AG04449 (cell line): ENCODE measurements around the gene KIDINS220.

Experiments used
- CTCF ChIA-PET: fragments of 350-600 bp; formaldehyde crosslinking; extraction: SDS; loops from one replicate; lab custom pipeline; 2021; ENCODE audit warnings: antibody characterized with exemption; lab: Yijun Ruan, JAX
- POLR2A ChIA-PET: fragments of 400-600, 350-600 bp; formaldehyde crosslinking; extraction: SDS; loops from one replicate; lab custom pipeline; 2020; ENCODE audit warnings: antibody characterized with exemption, inconsistent platforms; lab: Yijun Ruan, JAX
- DNase-seq: peaks from one replicate; pipeline ENCODE4 v3.0.0-alpha.2; 2010; ENCODE audit warnings: low read depth, low spot score
- H3K4me3 ChIP-seq: 2 replicates; pipeline ENCODE4 v1.5.1; 2011; ENCODE audit warnings: low read depth, mild to moderate bottlenecking, control low read depth, low read length
- TF ChIP-seq, protein P1 (sequence below): IDR thresholded peaks from one replicate; pipeline ENCODE4 v1.5.1; 2011; ENCODE audit warnings: mild to moderate bottlenecking, moderate library complexity, low read length, control low read depth, inconsistent platforms; ENCODE audit not compliant: insufficient read depth; ENCODE audit errors: missing control alignments

Gene KIDINS220

DNA sequence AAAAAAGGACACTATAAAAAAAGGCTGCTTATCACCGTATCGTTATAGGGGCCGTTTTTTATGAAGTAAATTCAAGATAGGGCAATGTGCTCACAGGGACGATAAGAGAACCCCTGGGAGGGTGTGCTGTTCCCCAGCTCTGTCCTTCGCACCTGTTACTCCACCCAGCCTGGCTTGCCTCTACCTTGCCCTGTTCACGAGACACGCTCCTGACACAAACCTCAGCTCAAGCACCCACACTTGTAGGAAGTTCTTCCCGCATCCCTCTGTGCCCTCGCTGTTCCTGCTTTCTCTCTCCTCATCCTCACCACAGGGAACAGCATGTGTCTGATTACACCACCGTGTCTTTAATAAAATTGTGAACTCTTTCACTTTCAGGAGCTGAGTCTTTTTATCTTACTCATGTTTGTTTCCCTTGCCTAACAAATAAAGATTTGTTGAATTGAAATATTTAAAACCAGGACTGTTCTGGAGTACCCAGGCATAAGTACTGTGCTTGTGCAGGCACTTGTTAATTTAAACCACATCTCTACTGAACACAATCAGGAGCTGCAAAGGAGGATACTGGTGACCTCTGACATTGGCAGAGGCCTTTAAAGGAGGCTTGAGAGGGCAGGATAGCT is 26.0 kb upstream of the KIDINS220 start:
- ChIA-PET CTCF (interaction anchor here (0.8 to 2.0 kb wide), 7 partner anchors 9 to 279 kb away, joined by 3 to 14 read pairs (median 5); no protein-coding TSS in a partner anchor), POLR2A (no interaction called here)
- H3K4me3 ChIP-seq: no peak overlapping the region
- no peak for DNase-seq
- TF ChIP-seq, protein P1, sequence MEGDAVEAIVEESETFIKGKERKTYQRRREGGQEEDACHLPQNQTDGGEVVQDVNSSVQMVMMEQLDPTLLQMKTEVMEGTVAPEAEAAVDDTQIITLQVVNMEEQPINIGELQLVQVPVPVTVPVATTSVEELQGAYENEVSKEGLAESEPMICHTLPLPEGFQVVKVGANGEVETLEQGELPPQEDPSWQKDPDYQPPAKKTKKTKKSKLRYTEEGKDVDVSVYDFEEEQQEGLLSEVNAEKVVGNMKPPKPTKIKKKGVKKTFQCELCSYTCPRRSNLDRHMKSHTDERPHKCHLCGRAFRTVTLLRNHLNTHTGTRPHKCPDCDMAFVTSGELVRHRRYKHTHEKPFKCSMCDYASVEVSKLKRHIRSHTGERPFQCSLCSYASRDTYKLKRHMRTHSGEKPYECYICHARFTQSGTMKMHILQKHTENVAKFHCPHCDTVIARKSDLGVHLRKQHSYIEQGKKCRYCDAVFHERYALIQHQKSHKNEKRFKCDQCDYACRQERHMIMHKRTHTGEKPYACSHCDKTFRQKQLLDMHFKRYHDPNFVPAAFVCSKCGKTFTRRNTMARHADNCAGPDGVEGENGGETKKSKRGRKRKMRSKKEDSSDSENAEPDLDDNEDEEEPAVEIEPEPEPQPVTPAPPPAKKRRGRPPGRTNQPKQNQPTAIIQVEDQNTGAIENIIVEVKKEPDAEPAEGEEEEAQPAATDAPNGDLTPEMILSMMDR: no peak

DNA sequence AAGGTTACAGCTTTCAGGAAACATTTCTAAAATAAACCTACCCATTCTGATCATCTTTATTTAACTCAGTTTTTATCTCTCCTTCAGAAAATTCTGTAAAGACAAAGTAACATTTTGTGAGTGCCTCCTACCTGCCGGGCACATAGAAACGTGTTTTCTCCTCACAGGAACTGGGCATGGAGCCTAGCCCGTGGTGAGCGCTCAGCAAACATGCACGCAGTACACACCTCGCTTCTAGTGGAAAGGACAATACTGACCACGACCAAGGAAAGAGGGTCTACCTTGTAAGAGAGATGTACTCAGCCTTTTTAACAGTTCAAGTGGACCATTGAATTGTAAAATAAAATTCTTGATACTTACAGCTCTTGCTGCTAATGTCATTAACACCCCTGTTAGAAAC is 24.8 kb upstream of the KIDINS220 start:
- POLR2A ChIA-PET: no interaction called here
- no peak overlapping the region for H3K4me3 ChIP-seq
- no peak for DNase-seq
- CTCF ChIA-PET: interaction anchor here (0.6 to 2.0 kb wide), 4 partner anchors 11 to 275 kb away, joined by 3 to 6 read pairs (median 4); no protein-coding TSS in a partner anchor
- TF ChIP-seq, protein P1: no peak

DNA sequence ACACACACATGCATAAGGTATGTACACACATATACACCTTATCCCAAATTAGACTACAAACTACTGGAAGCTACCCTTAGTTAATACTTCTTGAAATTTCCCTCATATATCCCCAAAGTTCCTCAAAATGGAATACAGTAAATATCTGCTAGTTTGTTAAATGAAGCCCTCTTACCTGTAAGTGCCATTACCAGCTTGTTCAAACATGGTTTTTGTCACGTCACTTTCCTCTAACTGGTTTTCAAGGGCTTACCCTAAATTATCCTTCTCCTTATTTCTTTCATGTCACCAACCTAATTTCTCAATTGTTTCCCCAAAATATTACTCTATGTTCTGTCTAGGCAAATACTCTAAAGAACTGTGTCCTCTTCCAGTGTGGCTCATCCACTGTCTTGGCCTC is 24.4 kb upstream of the KIDINS220 start:
- TF ChIP-seq, protein P1: no peak
- CTCF ChIA-PET: interaction anchor here (0.6 to 2.0 kb wide), 4 partner anchors 11 to 276 kb away, joined by 3 to 6 read pairs (median 4); no protein-coding TSS in a partner anchor
- POLR2A ChIA-PET: no interaction called here
- no peak for DNase-seq
- H3K4me3 ChIP-seq: no peak overlapping the region

DNA sequence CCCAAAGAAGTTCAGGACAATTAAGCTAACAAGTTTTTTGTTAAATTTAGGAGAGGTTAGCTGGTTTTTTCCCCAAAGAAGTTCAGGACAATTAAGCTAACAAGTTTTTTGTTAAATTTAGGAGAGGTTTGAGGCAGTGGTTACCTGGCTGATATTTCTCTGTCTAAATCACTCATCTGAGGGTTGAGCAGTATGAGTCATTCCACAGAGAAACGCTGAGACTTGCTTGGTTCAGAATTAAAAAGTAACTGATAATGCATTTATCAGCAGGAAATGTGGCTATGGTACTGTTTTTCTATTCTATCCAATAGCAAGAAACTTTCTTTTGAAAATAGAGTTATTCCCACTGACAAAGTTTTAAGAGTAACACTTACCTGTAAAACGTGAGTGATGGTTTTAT is 22.8 kb upstream of the KIDINS220 start:
- no peak overlapping the region for H3K4me3 ChIP-seq
- TF ChIP-seq, protein P1: no peak
- CTCF ChIA-PET: no interaction called here
- POLR2A ChIA-PET: no interaction called here
- DNase-seq: no peak

DNA sequence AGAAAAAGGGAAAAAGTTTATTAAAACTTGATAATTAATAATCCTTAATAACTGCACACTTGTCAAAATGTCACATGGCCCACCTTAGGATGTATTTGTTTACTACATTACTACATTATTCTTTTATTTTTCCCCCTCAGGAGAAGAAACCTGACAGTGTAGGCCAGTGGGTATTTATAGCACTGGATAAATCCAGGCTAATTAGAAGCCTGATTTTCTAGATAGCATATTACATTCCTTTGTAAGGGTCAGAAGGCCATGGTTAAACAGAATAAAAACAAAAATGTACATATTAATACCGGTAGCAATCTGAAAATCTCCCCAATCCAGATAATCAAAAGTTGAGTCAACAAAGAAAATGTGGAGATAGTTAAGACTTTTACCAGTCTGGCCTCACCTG is 21.5 kb upstream of the KIDINS220 start:
- CTCF ChIA-PET: no interaction called here

DNA sequence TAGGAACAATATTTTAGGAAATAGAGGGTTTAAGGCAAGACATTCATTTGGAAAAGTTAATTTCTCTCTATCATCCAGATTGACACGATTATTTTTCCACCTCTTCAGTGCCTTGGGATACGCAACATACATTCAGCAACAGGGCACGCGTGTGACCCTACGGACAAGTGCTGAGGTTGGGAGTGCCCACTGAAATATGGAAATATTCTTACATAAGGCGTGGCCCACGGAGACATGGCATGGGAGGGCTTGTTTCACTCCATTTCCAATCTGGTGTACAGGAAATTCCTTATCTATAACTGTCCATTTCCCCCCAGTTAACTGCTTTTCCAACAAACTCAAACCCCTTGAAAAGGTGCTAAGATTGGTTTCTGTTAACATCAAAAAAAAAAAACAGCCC is 20.9 kb upstream of the KIDINS220 start:
- TF ChIP-seq, protein P1: no peak

More for the DNA sequence above, 21.5 kb upstream of the KIDINS220 start:
- POLR2A ChIA-PET: no interaction called here
- DNase-seq: no peak
- no peak overlapping the region for H3K4me3 ChIP-seq
- TF ChIP-seq, protein P1: no peak

More for the DNA sequence above, 20.9 kb upstream of the KIDINS220 start:
- no peak for DNase-seq
- CTCF ChIA-PET: interaction anchor here (1.1 kb wide), 1 partner anchor 15 kb away, joined by 4 read pairs; no protein-coding TSS in a partner anchor
- H3K4me3 ChIP-seq: no peak overlapping the region
- POLR2A ChIA-PET: no interaction called here
